ENCODE data around the gene DNAH2.

DNAH2 gene

DNA sequence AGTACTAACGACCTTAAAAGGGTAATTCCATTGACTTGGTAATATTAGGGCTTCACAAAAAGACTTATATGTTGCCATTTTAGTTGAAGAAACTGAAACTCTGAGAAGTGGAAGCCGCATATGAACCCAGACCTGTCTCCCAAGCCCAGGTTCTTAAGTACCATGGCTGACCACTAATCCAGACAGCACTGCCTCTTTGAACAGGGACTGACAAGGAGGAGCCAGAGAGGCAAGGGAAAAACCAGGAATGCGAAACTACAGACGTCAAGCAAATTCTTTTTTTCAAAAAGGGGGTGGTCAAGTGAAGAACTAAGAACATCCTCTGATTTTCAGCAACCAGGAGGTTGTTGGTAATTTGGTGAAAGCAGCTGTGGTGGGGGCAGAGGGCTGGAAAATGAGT, 155.5 kb downstream of the DNAH2 start:
- Histone ChIP-seq H3K4me1 (ENCODE audit: control insufficient read depth, insufficient read depth, low read length) (no peaks in the 10 kb centered on the region), H3K27ac (ENCODE audit: insufficient read depth, low read depth, low read length, poor library complexity, severe bottlenecking) (no peak overlapping the region), H3K36me3 (ENCODE audit: control insufficient read depth, insufficient read depth, low read length) (no peaks in the 10 kb centered on the region), H3K4me3 (ENCODE audit: insufficient read depth, low read depth, low read length) (no peak overlapping the region), H3K27me3 (ENCODE audit: control insufficient read depth, insufficient read depth, low read length, poor library complexity, severe bottlenecking) (no peaks in the 10 kb centered on the region), H3K9me3 (ENCODE audit: control insufficient read depth, low read length) (no peaks in the 10 kb centered on the region)
- WGBS, 2 experiments, result 78 to 82% methylated on average over 4 of the region's 4 CpGs

DNA sequence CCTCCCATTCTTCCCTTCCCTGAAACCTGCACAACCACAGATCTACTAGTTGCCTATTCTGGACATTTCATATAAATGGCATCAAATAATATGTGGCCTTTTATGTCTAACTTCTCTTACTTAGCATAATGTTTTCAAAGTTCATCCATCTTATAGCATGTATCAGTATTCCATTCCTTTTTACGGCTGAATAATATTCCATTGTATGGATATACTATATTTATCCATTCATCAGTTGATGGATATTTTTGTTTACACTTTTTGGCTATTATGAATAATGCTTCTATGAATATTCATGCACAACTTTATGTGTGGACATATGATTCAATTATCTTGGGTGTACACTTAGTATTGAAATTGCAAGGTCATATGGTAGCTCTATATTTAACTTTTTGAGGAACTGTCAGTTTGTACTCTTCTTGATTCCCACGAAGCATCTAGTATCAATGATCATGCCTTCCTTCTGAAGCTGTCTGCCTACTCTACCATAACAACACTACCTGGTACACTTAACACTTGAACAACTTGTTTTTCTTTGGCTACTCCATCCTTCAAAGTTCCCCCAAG, 158.3 kb downstream of the DNAH2 start:
- Histone ChIP-seq H3K9me3 (ENCODE audit: control insufficient read depth, low read length) (no peaks in the 10 kb centered on the region), H3K27me3 (ENCODE audit: control insufficient read depth, insufficient read depth, low read length, poor library complexity, severe bottlenecking) (no peaks in the 10 kb centered on the region), H3K4me3 (ENCODE audit: insufficient read depth, low read depth, low read length) (no peak overlapping the region), H3K27ac (ENCODE audit: insufficient read depth, low read depth, low read length, poor library complexity, severe bottlenecking) (no peak overlapping the region), H3K36me3 (ENCODE audit: control insufficient read depth, insufficient read depth, low read length) (no peaks in the 10 kb centered on the region), H3K4me1 (ENCODE audit: control insufficient read depth, insufficient read depth, low read length) (no peaks in the 10 kb centered on the region)
- WGBS, 2 experiments, result 93 to 96% methylated on average over 1 of the region's 2 CpGs

DNA sequence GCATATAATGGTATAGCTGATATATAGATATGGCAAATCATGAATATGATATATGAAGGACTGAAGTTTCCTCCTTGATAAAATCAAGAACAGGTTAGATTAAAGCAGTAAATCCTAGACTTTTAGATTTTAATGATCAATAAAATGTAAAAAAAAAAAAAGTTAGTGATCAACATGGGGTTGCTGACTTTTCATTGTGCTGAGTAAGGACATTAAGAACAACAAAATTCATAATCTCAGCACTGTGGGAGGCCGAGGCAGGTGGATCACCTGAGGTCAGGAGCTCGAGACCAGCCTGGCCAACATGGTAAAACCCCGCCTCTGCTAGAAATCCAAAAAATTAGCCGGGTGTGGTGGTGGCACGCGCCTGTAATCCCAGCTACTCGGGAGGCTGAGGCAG, 160.7 kb downstream of the DNAH2 start:
- Histone ChIP-seq H3K27me3 (ENCODE audit: control insufficient read depth, insufficient read depth, low read length, poor library complexity, severe bottlenecking) (no peaks in the 10 kb centered on the region), H3K4me3 (ENCODE audit: insufficient read depth, low read depth, low read length) (no peak overlapping the region), H3K27ac (ENCODE audit: insufficient read depth, low read depth, low read length, poor library complexity, severe bottlenecking) (no peak overlapping the region), H3K36me3 (ENCODE audit: control insufficient read depth, insufficient read depth, low read length) (no peaks in the 10 kb centered on the region), H3K9me3 (ENCODE audit: control insufficient read depth, low read length) (no peaks in the 10 kb centered on the region), H3K4me1 (ENCODE audit: control insufficient read depth, insufficient read depth, low read length) (peaks cover under 1% of the 10 kb centered on the region)
- 94 to 97% methylated on average over 7 of the region's 7 CpGs for WGBS, 2 experiments

DNA sequence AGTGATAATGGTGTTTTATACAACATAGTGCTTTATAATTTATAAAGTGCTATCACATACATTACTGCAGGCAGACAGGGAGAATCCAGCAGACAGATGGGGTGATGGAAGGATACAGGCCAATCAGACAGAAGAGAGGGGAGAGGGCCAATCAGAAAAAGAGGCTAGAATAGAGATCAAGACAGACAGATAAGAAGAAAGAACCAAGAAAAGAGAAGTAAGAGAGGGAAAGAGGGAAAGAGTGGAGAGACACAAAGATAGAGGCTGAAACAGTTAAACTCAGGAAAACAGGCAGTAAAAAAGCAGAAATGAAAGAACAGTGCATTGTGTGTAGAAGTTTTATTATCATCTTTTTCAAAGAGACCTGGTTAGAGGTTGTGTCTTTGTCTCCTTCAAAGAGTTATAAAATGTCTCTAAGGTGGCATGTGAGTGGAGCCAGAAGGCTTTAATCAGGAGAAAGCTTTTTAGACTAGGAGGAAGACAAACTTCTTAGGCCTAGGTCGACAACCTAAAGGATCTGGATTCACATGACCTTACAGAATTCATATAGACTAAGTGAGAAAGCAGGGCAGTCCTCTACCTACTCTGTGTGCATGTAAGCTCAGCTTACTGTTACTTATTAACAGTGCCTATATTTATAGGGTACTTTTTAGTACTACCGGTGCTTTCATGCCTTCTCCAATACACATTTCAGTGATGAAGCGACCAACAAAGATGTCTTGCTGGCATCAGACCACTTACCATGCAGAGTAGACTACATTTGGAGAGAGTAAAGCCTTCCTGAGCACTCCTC, 162.7 kb downstream of the DNAH2 start:
- Histone ChIP-seq H3K27ac (ENCODE audit: insufficient read depth, low read depth, low read length, poor library complexity, severe bottlenecking) (no peak overlapping the region), H3K9me3 (ENCODE audit: control insufficient read depth, low read length) (no peaks in the 10 kb centered on the region), H3K36me3 (ENCODE audit: control insufficient read depth, insufficient read depth, low read length) (no peaks in the 10 kb centered on the region), H3K4me3 (ENCODE audit: insufficient read depth, low read depth, low read length) (no peak overlapping the region), H3K4me1 (ENCODE audit: control insufficient read depth, insufficient read depth, low read length) (peaks cover 2% of the 10 kb centered on the region), H3K27me3 (ENCODE audit: control insufficient read depth, insufficient read depth, low read length, poor library complexity, severe bottlenecking) (no peaks in the 10 kb centered on the region)
- 88 to 96% methylated on average over 3 of the region's 3 CpGs for WGBS, 2 experiments

DNA sequence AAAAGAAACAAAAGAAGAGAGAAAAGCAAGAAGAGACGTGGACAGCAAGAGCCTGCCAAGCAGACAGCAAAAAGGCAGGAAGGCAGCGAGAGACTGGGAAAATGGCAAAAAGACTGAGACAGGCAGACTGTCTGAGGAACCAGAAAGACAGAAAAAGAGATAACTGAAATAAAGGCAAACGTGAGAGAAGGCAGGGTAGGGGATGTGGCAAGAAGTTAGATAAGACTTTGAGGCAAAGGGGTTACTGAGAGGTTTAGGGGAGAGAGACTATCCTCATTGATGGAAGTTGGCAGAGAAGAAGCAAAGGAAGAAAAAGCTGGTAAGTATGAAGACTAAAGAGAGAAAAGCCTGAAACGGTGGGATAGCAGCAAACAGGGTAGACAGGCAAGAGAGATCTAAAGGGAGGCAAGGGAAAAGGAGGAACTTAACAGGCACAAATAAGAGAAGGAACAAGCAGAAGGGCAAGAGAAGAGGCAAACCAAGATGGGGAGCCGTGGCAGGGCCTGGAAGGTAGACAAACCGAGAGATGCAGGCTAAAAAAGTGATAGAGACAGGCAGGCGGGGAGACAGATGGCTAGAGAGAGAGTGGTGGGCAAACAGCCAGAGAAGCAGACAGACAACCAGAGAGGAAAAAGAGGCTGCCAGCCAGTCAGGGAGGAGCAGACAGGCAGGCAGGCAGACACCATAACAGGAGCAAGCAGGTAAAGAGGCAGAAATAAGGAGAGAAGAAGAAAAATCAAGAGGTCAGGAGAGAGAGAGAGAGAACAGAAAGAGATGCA, 163.9 kb downstream of the DNAH2 start:
- no peaks in the 10 kb centered on the region for H3K36me3 ChIP-seq (ENCODE audit: control insufficient read depth, insufficient read depth, low read length)
- WGBS, 2 experiments, result 89 to 91% methylated on average over 7 of the region's 7 CpGs

DNA sequence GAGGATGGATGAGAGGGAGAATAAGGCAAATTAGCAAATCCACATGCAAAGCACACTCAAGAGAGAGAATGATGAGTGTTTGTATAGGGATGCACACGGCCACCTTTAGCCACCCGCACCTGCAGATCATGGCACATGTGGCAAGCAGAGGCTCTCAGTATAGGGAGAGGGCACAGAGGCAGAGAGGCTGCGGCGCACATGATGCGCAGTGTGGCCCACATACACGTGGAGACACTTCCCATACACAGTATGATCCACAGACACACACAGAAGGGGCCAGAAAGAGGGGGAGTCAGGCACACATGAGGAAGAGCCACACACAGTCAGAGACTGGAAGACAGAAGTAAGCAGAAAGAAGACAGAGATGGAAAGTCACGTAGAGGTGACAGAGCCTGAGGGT, 164.5 kb downstream of the DNAH2 start:
- Histone ChIP-seq H3K27me3 (ENCODE audit: control insufficient read depth, insufficient read depth, low read length, poor library complexity, severe bottlenecking) (peaks cover 13% of the 10 kb centered on the region), H3K4me1 (ENCODE audit: control insufficient read depth, insufficient read depth, low read length) (peaks cover 12% of the 10 kb centered on the region), H3K36me3 (ENCODE audit: control insufficient read depth, insufficient read depth, low read length) (no peaks in the 10 kb centered on the region), H3K4me3 (ENCODE audit: insufficient read depth, low read depth, low read length) (no peak overlapping the region), H3K9me3 (ENCODE audit: control insufficient read depth, low read length) (no peaks in the 10 kb centered on the region), H3K27ac (ENCODE audit: insufficient read depth, low read depth, low read length, poor library complexity, severe bottlenecking) (no peak overlapping the region)
- WGBS, 2 experiments, result 92 to 96% methylated on average over 7 of the region's 7 CpGs

More for the DNA sequence above, 163.9 kb downstream of the DNAH2 start:
- no peak overlapping the region for H3K27ac ChIP-seq (ENCODE audit: insufficient read depth, low read depth, low read length, poor library complexity, severe bottlenecking)
- no peaks in the 10 kb centered on the region for H3K9me3 ChIP-seq (ENCODE audit: control insufficient read depth, low read length)
- H3K4me1 ChIP-seq (ENCODE audit: control insufficient read depth, insufficient read depth, low read length), result peaks cover 6% of the 10 kb centered on the region
- H3K4me3 ChIP-seq (ENCODE audit: insufficient read depth, low read depth, low read length), result no peak overlapping the region
- peaks cover 7% of the 10 kb centered on the region for H3K27me3 ChIP-seq (ENCODE audit: control insufficient read depth, insufficient read depth, low read length, poor library complexity, severe bottlenecking)

DNA sequence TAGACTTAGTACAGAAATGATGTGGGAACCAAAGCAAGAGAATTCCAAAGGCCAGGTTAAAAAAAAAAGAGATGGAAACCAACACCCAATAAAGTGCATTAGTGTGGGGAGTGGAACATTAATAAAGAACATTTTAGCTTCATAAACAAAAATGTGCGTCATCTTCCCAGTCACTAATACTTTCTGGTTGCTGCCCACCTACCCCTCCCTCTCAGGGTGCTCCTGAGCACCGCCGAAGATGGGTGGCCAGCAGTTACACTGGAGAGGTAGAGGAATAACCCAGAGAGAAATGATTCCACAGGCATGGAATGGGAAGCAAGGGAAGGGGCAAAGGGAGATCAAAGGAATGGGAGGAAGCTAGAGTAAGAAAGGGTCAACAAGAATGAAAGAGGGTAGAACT, 165.1 kb downstream of the DNAH2 start:
- H3K36me3 ChIP-seq (ENCODE audit: control insufficient read depth, insufficient read depth, low read length), result no peaks in the 10 kb centered on the region
- no peak overlapping the region for H3K27ac ChIP-seq (ENCODE audit: insufficient read depth, low read depth, low read length, poor library complexity, severe bottlenecking)
- no peak overlapping the region for H3K4me3 ChIP-seq (ENCODE audit: insufficient read depth, low read depth, low read length)

More for the DNA sequence above, 165.1 kb downstream of the DNAH2 start:
- H3K9me3 ChIP-seq (ENCODE audit: control insufficient read depth, low read length), result no peaks in the 10 kb centered on the region
- WGBS, 2 experiments, result 72 to 90% methylated on average over 2 to 3 of the region's 3 CpGs
- H3K4me1 ChIP-seq (ENCODE audit: control insufficient read depth, insufficient read depth, low read length), result peaks cover 16% of the 10 kb centered on the region
- peaks cover 13% of the 10 kb centered on the region for H3K27me3 ChIP-seq (ENCODE audit: control insufficient read depth, insufficient read depth, low read length, poor library complexity, severe bottlenecking)

All from ectodermal cell (in vitro differentiated cells).